Glutamatergic neuron (in vitro differentiated cells): ENCODE data around the gene ZNHIT6. TPM values are rescaled to one million over a fixed set of nuclear protein-coding genes. Genes with fewer than 3 reads are reported as not detected.

Experiments
- DNase-seq: peaks from one replicate; pipeline ENCODE4 v3.0.0; 2022
- H3K27ac Mint-ChIP-seq: one replicate; pipeline ENCODE4 v1.8.0; 2020; ENCODE audit warnings: mild to moderate bottlenecking, mixed read lengths, inconsistent platforms; ENCODE audit not compliant: unreplicated experiment
- H3K27me3 Mint-ChIP-seq: one replicate; pipeline ENCODE4 v1.8.0; 2020; ENCODE audit warnings: mild to moderate bottlenecking, moderate library complexity, mixed read lengths, inconsistent platforms; ENCODE audit not compliant: unreplicated experiment
- H3K36me3 Mint-ChIP-seq: one replicate; pipeline ENCODE4 v1.8.0; 2020; ENCODE audit warnings: mild to moderate bottlenecking, mixed read lengths, inconsistent platforms; ENCODE audit not compliant: unreplicated experiment
- H3K4me1 Mint-ChIP-seq: one replicate; pipeline ENCODE4 v1.8.0; 2020; ENCODE audit warnings: mild to moderate bottlenecking, low read depth, mixed read lengths, inconsistent platforms; ENCODE audit not compliant: unreplicated experiment
- H3K4me3 Mint-ChIP-seq: one replicate; pipeline ENCODE4 v1.8.0; 2020; ENCODE audit warnings: mild to moderate bottlenecking, mixed read lengths, inconsistent platforms; ENCODE audit not compliant: unreplicated experiment
- H3K9me3 Mint-ChIP-seq: one replicate; pipeline ENCODE4 v1.8.0; 2020; ENCODE audit warnings: mild to moderate bottlenecking, moderate library complexity, mixed read lengths, inconsistent platforms; ENCODE audit not compliant: unreplicated experiment
- CTCF ChIP-seq: fragments of 200-600 bp; sonication (generic); IDR thresholded peaks from one replicate; pipeline ENCODE4 v1.5.0; 2021; ENCODE audit not compliant: partially characterized antibody, unreplicated experiment
- total RNA-seq: library from RNA; stranded (reverse); fragmentation: NEBNext Ultra II Directional; extraction: Animal tissue kit (Norgen Biotek cat#: 25700); gene quantifications from one replicate; pipeline ENCODE4 v1.2.1, GENCODE V29; 2021; ENCODE audit not compliant: unreplicated experiment

The ZNHIT6 gene
- total RNA-seq, 1 donor from 2014 or later = 10.9 TPM

GRCh38 chr1:85605484-85606413, 102.5 kb downstream of the ZNHIT6 start:
- Mint-ChIP-seq H3K36me3 (no peaks in the 10 kb centered on the region), H3K4me1 (no peaks in the 10 kb centered on the region), H3K9me3 (no peaks in the 10 kb centered on the region), H3K27ac (no peak overlapping the region), H3K4me3 (no peak overlapping the region), H3K27me3 (peaks cover 2% of the 10 kb centered on the region)
- TF ChIP-seq CTCF = no peak
- DNase-seq = no peak

GRCh38 chr1:85604298-85604997, 103.8 kb downstream of the ZNHIT6 start:
- peaks cover 2% of the 10 kb centered on the region for H3K27me3 Mint-ChIP-seq
- DNase-seq = no peak
- H3K9me3 Mint-ChIP-seq = no peaks in the 10 kb centered on the region
- TF ChIP-seq CTCF = no peak
- no peaks in the 10 kb centered on the region for H3K4me1 Mint-ChIP-seq
- H3K27ac Mint-ChIP-seq = no peak overlapping the region
- no peaks in the 10 kb centered on the region for H3K36me3 Mint-ChIP-seq
- H3K4me3 Mint-ChIP-seq = no peak overlapping the region

- DNase-seq = no peak
- no peaks in the 10 kb centered on the region for H3K36me3 Mint-ChIP-seq
- H3K9me3 Mint-ChIP-seq = no peaks in the 10 kb centered on the region
- no peak overlapping the region for H3K4me3 Mint-ChIP-seq
- peaks cover 2% of the 10 kb centered on the region for H3K27me3 Mint-ChIP-seq
- H3K27ac Mint-ChIP-seq = no peak overlapping the region
- H3K4me1 Mint-ChIP-seq = no peaks in the 10 kb centered on the region
- TF ChIP-seq CTCF = no peak
Observed at GRCh38 chr1:85603086-85603880, 105.0 kb downstream of the ZNHIT6 start.

- Mint-ChIP-seq H3K4me1 (no peaks in the 10 kb centered on the region), H3K27me3 (peaks cover 2% of the 10 kb centered on the region), H3K4me3 (no peak overlapping the region), H3K36me3 (no peaks in the 10 kb centered on the region), H3K27ac (no peak overlapping the region), H3K9me3 (no peaks in the 10 kb centered on the region)
- TF ChIP-seq CTCF = no peak
- DNase-seq = no peak
Observed at GRCh38 chr1:85602571-85602970, 105.7 kb downstream of the ZNHIT6 start.
